GM18868 (cell line): Measurements from ENCODE around the gene SNRNP200.

Source experiments
- ATAC-seq: cut with Tn5 transposase; IDR thresholded peaks from one replicate; pipeline ENCODE4 v1.9.1; 2021; ENCODE audit warnings: mild to moderate bottlenecking, moderate library complexity; ENCODE audit not compliant: unreplicated experiment

SNRNP200 gene

DNA sequence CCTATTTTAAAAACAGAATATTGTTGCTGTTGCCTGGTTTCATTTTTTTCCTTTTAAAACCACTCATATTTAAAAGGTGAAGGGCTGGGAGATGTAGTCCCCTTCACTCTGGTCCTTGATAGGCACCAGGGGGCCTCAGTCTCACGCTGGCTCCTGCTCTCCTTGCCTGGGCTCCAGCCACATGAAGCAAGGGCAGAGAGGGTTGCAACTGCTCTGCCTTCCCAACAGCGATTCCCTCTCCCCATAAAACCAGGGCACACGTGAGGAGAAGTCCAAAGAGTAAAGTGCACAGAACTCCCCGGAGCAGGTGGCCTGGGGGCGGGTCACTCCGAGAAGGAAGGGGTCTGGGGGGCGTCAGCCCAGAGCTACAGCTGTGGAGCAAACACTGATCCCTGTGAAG is 52.3 kb downstream of the SNRNP200 start:
- ATAC-seq, result no peak

DNA sequence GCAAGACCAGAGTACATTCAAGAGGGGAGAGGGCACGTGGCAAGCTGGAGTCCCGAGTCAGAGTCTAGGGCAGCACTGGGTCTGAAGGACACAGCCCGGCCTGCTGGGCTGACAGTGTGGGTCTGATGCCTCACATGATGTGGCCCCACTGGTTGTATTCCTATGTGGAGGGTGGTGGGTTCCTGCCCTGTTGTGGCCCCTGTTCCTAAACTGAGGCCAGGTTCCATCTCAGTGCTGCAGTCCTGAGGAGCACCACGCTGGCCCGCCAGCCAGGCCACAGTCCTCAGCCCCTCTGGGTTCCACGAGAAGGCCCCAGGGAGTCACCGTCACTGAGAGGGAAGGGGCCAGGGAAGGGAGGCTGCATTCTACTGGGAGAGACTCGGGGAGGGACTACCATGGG is 52.8 kb downstream of the SNRNP200 start:
- no peak for ATAC-seq

DNA sequence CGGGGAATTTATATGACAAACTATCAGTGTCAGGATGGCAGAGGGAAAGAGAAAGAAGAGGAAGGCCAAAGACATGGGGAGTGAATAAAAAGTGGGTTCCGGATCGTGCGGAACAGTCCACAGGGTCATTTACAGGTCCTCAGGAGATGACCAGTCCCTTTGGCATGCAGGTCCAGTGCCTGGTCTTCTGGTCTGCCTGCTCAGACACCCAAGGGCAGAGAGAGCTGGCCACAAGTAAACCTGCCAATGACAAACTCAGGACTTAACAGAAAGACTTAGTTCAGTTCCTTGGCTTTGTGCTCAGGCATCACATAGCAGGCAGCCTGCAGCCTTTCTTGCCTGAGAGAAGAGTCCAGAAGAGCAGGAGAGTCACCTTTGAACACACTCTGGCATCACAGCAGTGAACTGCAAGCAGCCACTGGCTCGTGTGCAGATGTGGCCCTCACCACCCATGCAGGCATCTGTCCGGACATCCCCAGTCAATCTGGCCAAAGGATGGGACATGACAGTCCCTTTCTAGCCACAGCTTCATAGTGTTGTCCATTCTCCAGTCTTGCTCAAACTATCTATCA is 53.5 kb downstream of the SNRNP200 start:
- no peak for ATAC-seq

DNA sequence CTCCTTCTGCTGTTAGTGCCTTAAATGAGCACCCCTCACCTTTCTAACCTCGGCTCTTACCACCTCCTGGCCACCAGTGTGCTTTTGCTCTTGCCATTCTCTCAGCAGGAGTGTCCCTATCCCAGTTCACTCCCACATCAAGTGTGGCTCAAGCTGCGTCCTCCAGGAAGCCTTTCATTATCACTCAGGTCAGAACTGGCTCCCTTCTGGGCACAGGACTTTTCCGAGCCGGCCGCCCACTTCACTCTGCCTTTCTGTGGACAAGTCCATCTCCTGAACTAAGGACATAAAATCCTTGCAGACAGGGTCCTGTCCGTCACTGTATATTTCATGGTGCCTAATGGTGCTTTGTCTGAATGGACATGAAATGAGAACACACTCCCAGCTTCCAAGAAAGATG is 55.2 kb downstream of the SNRNP200 start:
- ATAC-seq, result no peak

DNA sequence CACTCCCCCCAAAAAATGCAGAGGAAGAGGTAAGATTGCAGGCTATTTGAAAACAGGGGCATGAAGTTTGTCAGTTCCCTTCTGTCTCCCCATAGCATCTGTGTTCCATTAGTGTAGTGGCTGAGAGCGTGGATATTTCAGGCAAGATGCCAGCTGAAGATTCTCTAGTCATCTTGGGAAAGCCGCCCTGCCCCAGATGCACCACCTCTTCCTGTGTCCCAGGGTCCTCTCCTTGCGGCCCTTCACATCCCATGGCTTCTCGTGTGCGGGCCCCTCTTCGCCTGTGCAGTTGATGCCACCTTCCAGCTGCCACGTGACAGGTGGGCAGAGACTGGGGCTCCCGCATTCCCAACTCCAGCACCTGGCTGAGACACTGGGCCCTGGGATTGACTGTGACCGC is 55.7 kb downstream of the SNRNP200 start:
- ATAC-seq, result no peak

GRCh38 chr2:96248624-96249023 is 56.7 kb downstream of the SNRNP200 start:
- no peak for ATAC-seq

GRCh38 chr2:96247896-96248295 is 57.5 kb downstream of the SNRNP200 start:
- no peak for ATAC-seq

DNA sequence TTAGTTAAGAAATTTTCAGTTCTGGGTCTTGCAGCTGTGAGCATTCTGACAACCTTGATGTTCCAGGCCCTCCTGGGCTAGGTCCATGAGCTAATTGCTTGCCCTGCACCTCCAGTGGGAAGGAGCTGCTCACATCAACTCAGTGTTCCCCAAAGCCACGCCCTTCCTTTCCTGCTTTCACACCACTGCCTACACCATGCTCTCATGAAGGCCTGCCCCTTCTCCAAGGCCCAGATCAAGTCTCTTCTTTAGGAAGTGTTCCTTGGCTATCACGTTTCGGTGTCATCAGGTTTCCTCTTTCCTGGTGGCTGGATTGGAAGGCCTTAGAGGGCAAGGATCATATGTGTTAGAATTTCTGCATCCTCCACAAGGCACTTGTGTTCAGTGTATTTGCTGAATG is 58.3 kb downstream of the SNRNP200 start:
- ATAC-seq, result no peak

GRCh38 chr2:96245609-96246390 is 59.5 kb downstream of the SNRNP200 start:
- no peak for ATAC-seq

GRCh38 chr2:96243843-96244242 is 61.5 kb downstream of the SNRNP200 start:
- no peak for ATAC-seq

GRCh38 chr2:96241900-96242611 is 63.3 kb downstream of the SNRNP200 start:
- peak; percentile 92 for ATAC-seq

- no peak for ATAC-seq
Measured at GRCh38 chr2:96241227-96241626, 64.1 kb downstream of the SNRNP200 start.

DNA sequence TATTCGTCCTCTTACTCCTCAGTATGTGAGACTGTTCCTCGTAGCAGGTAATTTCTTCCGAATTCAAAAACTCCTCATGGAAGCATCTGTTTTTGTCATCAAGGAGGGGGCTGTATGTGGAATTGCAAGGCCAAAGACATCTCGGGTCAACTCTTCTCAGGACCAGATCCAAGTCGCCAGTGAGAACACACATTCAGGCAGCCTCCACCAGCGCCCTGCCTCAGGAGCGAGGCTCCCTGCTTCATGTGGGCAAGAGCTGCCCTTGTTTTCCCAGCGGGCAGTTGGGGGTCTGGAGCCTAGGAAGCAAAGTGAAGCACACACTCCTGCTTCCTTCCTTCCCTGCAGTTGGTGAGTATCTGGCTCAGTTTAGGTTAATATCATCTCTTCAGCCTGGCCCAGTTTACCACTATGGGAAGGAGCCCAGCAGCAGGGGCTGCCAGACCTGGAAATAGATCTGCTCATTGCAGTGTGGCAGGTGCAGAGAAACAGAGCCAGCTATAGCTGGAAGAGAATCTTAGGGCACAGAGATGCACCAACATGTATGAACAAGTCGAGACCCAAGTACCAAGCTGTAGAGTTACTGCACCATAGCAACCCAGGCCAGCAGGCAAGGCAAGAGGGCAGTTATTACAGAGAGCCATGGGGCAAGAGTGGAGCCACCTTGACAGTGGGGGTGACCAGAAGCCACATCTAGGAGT is 64.9 kb downstream of the SNRNP200 start:
- no peak for ATAC-seq

DNA sequence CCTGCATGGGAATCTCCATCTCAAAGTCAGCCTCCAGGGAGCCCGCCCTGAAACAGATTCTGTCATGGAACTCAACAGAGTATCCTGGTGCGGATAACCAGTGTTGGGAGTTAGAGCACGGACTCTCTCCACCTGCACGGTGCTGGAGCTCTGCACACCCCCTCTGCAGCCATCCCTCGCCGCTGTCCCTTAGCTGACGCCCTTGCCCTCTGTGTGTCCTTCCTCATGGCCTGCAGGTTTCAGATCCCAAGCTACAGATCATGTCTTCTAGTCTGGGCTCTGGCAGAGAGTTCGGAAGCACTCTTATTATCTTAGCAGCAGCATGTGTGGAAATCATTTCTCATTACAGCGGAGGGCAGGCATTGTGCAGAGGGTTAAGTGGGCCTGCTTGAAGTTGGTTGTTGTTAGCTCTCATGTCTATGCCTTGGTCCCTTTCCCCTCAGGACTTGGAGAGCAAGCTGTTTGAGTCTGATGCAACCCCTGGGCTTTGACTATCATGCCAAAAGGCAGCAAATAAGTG is 65.5 kb downstream of the SNRNP200 start:
- no peak for ATAC-seq

GRCh38 chr2:96239091-96239490 is 66.3 kb downstream of the SNRNP200 start:
- no peak for ATAC-seq

DNA sequence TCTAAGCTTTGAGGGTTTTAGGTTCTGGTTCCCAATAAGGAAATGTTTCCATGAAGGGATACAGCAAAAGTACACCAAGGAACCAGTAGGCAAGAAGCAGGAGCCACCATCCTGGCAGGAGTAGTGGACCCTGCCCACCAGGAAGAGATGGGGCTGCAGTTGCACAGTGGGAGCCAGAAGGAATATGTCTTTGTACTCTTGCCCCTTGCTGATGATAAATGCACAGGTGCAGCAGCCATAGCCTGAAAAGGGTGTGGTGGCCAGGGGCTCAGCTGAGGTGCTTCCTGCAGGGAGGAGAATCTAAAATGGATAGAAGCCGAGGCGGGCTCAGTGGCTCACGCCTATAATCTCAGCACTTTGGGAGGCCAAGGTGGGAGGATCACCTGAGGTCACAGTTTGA is 67.1 kb downstream of the SNRNP200 start:
- no peak for ATAC-seq

DNA sequence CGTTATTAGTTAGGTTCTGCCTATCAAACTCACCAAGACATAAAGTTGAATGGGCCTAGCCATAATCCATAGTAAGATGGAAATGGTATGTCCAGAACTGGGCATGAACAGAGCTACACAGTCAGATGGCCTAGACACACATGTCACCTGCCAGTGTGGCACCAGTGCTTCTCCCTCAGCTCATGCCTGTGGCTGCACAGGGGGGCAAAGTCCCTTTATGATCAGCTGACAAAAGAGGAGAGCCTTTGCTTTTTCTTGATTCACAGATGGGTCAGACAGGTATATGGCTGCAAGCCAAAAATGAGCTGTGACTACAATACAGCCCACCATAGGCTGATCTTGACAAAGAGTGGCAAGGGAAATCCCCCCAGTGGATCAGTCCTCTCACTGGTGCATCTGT is 68.5 kb downstream of the SNRNP200 start:
- ATAC-seq, result no peak

GRCh38 chr2:96233880-96234316 is 71.4 kb downstream of the SNRNP200 start:
- ATAC-seq, result peak; percentile 91

- ATAC-seq, result no peak
Measured at GRCh38 chr2:96233436-96233835, 71.9 kb downstream of the SNRNP200 start.

DNA sequence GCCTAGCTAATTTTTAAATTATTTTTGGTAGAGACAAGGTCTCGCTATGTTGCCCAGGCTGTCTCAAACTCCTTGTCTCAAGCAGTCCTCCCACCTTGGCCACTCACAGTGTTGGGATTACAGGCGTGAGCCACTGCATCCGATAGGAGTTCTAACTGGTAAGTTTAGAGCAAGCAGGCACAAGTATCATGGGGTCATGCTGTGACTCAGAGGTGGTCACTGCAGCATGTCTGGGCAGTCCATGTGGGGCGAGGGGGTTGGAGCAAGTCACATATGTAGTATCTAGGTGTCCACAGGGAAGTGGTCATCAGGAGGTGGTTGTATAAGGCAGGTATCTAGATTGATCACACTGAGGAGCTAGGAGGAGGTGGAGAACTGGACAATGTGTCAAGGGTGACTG is 74.0 kb downstream of the SNRNP200 start:
- no peak for ATAC-seq

GRCh38 chr2:96225016-96225533 is 80.3 kb downstream of the SNRNP200 start:
- ATAC-seq, result peak; percentile 92
